Body of pancreas (tissue), 4 donors: ENCODE data around the gene ARMC10. TPM values are rescaled to one million over a fixed set of nuclear protein-coding genes. Genes with fewer than 3 reads are reported as not detected.

Experiments
- ATAC-seq: fragments of 150-250 bp; one replicate; pipeline ENCODE4 v1.9.1; 2016
- DNase-seq, 4 donors: peaks; one replicate each; pipeline ENCODE4 v3.0.0-alpha.2; 2019
- H3K27ac ChIP-seq, 4 donors: fragments of 200-600 bp; sonication (generic); 1 replicate in 3 of 4; 2 replicates in 1 of 4; pipeline versions ENCODE4 v1.5.1 to v1.6.1; 2016 to 2019; ENCODE audit warnings: mild to moderate bottlenecking in 1 of 4, mixed read lengths in 1 of 4, moderate library complexity in 1 of 4
- H3K27me3 ChIP-seq, 2 donors: fragments of 200-600 bp; sonication (generic); one replicate each; pipeline ENCODE4 v1.6.0; 2016; ENCODE audit warnings: mild to moderate bottlenecking in 1 of 2
- H3K36me3 ChIP-seq, 2 donors: fragments of 200-600 bp; sonication (generic); replicated peaks in 1 of 2; 2 replicates each; pipeline ENCODE4 v1.5.1; 2016; ENCODE audit warnings: low read depth in 2 of 2; ENCODE audit not compliant: insufficient read depth in 1 of 2
- H3K4me1 ChIP-seq: fragments of 200-600 bp; sonication (generic); one replicate; pipeline ENCODE4 v1.6.0; 2016
- H3K4me3 ChIP-seq, 2 donors: fragments of 200-600 bp; sonication (generic); 1 replicate in 1 of 2; 2 replicates in 1 of 2; pipeline ENCODE4 v1.5.1; 2016 to 2019
- H3K9me3 ChIP-seq, 3 donors: fragments of 200-600 bp; sonication (generic); 1 replicate in 2 of 3; 2 replicates in 1 of 3; pipeline ENCODE4 v1.5.1; 2016
- CTCF ChIP-seq, 7 experiments: fragments of 450-650 bp in 4 of 7; fragments of 200-600 bp in 3 of 7; sonication (generic) in 3 of 7; IDR thresholded peaks; one replicate each; pipeline ENCODE4 v1.5.1; 2016 to 2019; ENCODE audit warnings: antibody characterized with exemption in 7 of 7
- POLR2A ChIP-seq, 3 donors: fragments of 450-650 bp; IDR thresholded peaks; one replicate each; pipeline ENCODE4 v1.6.1; 2016; ENCODE audit warnings: antibody characterized with exemption in 3 of 3, mild to moderate bottlenecking in 2 of 3
- WGBS, 2 donors: methylation state at CpG; one replicate each; pipeline ENCODE4 v1.1.5; 2017; 5-methylcytosine and 5-hydroxymethylcytosine counted together
- intact Hi-C: fragments of 100-400 bp; cut with DNase I; formaldehyde crosslinking; loops from one replicate; pipeline ENCODE4 v1.15.1; 2023
- total RNA-seq, 2 donors: library from RNA; depleted of rRNA; stranded (reverse); fragments of >200 nt; gene quantifications; one replicate each; pipeline ENCODE4 v1.1.0, GENCODE V29; 2016

ARMC10 gene
- total RNA-seq, 2 donors from 2014 or later, result 20.4 to 31.1 TPM

DNA sequence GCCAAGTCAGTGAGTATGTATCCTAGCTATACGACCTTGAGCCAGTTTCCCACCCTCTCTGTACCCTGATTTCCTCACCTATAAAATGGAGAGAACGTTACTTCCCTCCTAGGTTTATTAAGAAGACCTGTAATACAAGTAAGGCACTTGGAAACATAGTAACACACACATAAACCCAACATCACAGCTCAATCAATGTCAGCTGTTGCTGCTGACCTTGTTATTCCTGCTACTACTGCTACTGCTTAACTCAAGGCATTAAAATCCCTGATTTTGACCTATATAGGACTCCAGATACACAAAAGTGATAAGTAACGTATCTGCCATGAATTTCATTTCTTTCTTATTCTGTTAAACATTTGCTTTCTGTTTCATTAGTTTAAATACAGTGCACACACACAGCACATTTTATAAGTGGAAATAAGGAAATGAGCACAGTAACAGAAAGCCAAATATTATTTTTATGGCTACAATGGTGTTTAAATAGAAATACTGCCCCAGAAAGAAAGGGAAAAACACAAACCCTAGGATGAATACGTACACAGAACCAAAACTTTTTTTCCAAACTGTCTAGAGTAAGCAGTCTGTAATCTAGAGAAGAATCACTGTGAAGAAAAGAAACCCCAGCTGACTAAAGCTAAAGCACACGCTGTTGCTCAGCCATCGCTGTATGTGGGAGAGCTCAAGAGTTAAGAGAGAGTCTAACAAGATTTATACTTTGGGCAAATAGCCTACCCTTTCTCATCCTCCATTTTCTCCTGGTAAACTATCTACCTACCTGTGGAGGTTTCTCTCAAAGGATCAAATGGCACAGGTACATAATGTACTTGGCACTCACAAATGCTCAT is 55.0 kb downstream of the ARMC10 start:
- 46 to 54% methylated on average over 6 of the region's 6 CpGs for WGBS, 2 donors
- Histone ChIP-seq H3K9me3 (no peaks in the 10 kb centered on the region), H3K36me3 (peaks cover 0 to 2% of the 10 kb centered on the region in 2 donors), H3K4me3 (no peak overlapping the region), H3K27ac (peak overlapping the region in 1 of 4 donors; percentile 2), H3K4me1 (peaks cover 14% of the 10 kb centered on the region), H3K27me3 (no peaks in the 10 kb centered on the region)
- TF ChIP-seq CTCF (IDR thresholded peaks at IDR 0.05) (no peak), POLR2A (IDR thresholded peaks at IDR 0.05) (no peak)
- no peak for DNase-seq
- ATAC-seq, result peak; percentile 35
- intact Hi-C loops, result no loop called here

- Histone ChIP-seq H3K27ac (no peak overlapping the region), H3K4me1 (peaks cover 19% of the 10 kb centered on the region), H3K9me3 (no peaks in the 10 kb centered on the region), H3K4me3 (no peak overlapping the region), H3K36me3 (peaks cover 0 to 2% of the 10 kb centered on the region in 2 donors), H3K27me3 (no peaks in the 10 kb centered on the region)
- no peak for ATAC-seq
- TF ChIP-seq CTCF (IDR thresholded peaks at IDR 0.05), result no peak
- TF ChIP-seq POLR2A (IDR thresholded peaks at IDR 0.05), result no peak
- 76 to 83% methylated on average over 9 of the region's 9 CpGs for WGBS, 2 donors
- intact Hi-C loops, result no loop called here
- no peak for DNase-seq
Measured at GRCh38 chr7:103130901-103131624, 56.1 kb downstream of the ARMC10 start.

DNA sequence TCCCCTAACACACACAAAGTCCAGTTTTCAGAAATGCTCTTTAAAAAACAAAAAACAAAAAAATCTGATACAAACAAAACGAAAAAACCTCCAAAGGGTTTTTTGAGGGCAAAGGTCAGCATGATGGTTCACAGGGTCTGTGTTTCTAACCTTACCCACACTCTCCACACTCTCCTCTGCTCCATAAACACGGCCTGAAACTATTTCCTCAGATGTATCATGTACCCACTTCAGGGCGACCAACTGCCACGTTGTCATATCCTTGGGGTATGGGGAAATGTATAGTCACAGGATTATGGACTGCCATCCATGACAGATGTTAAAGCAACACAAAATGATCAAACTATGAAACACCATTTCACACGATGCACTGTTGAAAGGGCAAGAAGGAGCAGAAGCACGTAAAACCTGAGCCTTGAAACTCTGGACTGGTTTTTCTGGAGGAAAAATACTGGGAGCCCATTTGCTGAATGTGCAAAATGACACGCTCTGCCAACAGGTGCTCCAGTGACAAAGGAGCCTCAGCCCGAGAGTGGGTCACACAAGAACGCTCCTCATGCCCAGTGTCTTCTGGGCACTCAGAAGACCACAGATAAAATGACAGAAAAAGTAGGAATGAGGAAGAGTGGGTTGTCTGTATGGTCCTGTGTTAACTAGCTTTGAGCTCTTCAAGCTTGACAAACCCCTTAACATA is 58.2 kb downstream of the ARMC10 start:
- no peak overlapping the region for H3K4me3 ChIP-seq
- 79 to 80% methylated on average over 9 of the region's 9 CpGs for WGBS, 2 donors

More for the DNA sequence above, 58.2 kb downstream of the ARMC10 start:
- Histone ChIP-seq H3K27me3 (no peaks in the 10 kb centered on the region), H3K27ac (no peak overlapping the region), H3K9me3 (no peaks in the 10 kb centered on the region), H3K36me3 (peaks cover 0 to under 1% of the 10 kb centered on the region in 2 donors), H3K4me1 (peaks cover 19% of the 10 kb centered on the region)
- intact Hi-C loops, result no loop called here
- TF ChIP-seq CTCF (IDR thresholded peaks at IDR 0.05) (no peak), POLR2A (IDR thresholded peaks at IDR 0.05) (no peak)
- DNase-seq (no peak), ATAC-seq (no peak)
